GM19025 (cell line): ENCODE measurements around the gene PDK3.
A peak's percentile ranks its signal among the peaks of the same experiment; 100 is the strongest.

Experiments
- ATAC-seq: cut with Tn5 transposase; IDR thresholded peaks from one replicate; pipeline ENCODE4 v1.9.1; 2021; ENCODE audit warnings: mild to moderate bottlenecking, low read depth, moderate library complexity; ENCODE audit not compliant: unreplicated experiment

PDK3 gene

DNA sequence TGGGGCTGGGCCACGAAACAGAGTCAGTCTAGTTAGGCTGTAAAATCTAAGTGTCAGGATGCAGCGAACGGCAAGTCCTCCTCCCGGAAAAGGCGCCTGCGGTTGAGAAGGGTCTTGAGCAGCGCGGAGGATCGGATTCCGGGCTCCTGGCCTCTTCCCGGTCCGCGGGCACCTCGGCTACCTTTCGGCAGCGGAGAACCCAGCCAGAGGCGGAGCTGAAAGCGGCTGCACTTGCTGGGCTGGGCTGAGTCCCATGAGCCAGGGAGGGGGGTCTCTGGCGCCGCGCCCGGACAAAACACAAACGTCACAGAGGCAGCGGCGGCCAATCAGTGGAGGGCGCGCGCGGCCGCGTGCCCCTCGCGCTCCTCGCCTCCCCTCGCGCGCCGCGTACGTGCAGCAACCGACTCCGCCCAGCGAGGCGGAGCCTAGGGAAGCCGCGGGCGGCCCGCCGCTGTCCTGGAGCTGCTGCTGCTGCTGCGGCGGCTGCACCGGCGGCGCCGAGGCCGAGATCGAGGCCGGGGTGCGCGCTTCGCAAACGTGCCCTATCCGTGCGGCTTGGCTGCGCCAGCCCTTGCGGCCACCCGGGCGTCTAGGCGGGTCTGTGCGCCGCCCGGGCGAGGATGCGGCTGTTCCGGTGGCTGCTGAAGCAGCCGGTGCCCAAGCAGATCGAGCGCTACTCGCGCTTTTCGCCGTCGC is at the start of gene PDK3:
PDK3 (plus strand) TSS at position 451 of the 696 bp plus-strand sequence; CDS start at position 621, 170 bp downstream.
- peak; percentile 97 for ATAC-seq

DNA sequence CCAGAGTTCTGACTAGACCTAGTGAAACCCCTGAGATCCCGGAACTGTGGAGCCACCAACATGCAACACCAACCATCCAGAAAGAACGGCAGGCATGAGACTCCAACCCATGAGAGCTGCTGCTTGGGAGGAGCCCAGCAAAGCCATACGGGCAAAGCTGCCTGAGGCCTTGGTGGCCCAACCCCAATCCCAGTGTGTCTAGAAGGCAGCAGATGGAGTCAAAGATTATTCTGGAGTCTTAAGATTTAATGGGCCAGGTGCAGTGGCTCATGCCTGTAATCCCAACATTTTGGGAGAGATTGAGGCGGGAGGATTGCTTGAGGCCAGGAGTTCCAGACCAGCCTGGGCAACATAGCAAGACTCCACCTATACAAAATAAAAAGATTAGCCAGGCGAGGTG is 49.2 kb upstream of the PDK3 start:
- ATAC-seq = no peak

DNA sequence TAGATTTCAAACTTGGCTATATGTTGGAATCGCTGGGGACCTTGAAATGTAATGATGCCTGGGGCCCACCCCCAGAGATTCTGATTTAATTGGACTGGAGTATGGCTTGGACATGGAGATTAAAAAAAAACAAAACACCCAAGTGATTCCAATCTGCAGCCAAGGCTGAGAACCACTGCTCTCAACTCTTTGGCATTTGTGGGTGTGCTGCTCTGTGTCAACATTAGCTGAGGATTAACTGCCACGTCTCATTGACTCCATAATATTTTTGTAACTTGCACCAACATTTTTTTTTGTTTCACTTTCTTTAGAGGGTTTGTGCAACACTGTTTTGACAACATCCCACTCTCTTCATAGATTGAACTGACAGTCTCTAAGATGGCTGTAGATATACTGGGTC is 41.1 kb upstream of the PDK3 start:
- ATAC-seq = no peak

DNA sequence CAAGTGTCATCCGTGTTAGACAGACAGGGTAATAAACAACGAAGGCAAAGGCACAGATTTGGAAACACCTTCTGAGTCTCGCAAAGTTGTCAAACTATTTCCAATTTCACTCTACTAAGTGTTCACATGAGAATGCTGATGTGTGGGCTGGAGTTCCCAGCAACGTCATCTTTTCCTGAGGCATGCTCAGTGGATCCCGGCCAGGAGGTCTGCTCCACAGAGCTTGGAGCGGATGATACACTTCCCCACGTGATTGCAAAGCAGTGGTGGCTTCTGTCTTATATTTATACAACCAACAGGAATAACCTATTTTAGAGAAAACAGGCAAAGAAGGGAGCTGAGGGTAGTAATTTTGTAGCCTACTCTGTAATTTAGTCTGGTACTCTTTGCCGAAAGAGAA is 40.1 kb upstream of the PDK3 start:
- no peak for ATAC-seq

DNA sequence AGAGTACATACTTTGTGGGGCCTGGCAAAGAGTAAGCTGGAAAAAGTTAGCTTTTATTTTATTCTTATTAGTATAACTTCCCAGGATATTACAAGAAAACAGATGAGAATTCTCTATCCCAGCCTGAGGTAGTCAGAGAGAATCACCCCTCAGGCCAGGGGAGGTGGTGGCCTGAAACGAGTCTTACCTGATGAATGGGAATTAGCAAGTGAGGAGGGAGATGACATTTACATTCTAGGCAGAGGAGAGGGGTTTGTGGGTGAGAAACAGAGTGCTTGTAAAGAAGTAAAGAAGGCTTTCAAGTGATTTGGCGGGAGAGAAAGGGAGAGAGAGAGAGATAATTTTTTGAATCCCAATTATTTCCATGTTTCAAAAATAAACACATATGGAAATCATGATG is 39.3 kb upstream of the PDK3 start:
- ATAC-seq = no peak

DNA sequence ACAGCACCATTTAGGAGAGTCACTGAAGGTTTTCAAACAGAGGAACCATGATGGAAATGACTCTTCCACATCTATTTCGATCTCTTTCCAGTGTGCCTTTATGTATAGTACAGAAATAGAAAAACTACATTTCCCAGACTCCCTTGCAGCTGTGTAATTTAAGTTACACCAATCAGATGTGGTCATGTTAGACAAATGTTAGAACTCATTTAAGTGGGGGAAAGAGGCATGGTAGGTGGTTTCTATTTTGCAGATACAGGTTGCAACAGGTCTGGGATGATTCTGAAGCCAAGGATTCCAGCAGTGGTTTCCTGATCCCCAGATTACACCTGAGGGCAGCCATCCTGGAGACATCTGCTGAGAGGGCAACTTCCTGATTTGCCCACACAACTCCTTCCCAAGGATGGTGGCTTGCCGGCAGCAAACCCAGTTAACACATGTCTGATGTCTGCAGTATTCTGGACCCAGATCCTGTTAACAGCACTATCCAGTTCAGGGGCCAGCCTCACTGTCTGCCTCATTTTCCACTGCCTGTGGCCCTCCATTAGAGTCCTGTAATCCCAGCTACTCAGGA is 38.7 kb upstream of the PDK3 start:
- ATAC-seq = no peak

DNA sequence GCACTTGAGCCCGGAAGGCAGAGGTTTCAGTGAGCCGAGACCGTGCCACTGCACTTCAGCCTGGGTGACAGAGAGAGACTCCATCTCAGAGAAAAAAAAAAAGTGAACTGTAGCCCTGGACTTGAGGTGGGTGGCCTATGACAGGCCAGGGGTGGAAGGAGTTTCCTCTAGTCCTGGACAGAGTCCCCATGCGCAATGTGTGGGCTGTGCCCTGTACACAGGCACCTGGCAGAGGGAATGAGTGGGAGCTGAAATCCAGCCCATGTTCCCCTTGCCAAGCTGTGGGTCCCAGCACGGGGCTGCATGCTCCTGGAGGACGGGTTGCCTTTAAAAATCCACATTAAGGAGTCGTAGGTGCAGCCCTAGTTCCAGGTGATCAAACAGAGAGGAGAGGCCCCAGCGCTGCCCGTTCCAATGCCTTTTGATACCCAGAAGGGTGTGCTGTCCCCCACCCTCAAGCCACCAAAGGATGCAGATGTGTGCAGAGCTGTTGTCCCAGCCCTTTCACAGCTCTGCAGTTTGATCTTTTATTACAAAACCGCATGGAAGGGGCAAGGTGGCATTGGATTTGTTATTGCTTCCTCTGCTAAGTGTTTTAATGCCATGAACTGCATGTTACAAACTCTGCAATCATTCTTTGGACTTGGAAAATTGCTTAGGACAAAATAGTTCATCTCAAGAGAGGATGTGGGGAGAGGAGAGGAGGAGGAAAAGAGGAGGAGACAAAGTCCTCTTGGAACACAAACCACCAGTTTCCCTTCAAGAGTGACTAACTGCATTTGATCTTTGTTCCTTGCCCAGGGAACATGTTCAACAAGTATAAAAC is 38.0 kb upstream of the PDK3 start:
- ATAC-seq = no peak

DNA sequence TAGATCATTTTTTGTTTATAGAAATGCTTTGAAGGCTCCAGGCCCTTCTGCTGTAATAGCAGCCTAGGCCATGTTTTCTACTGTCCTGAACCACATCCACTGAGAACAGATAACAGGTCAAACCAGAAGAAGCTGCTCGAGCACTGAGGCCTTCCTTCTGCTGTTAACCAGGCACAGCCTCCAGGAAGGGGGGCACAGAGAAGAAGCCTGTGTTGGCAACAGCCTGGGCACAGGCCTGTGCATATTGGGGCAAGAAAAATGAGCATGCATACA is 37.4 kb upstream of the PDK3 start:
- no peak for ATAC-seq

DNA sequence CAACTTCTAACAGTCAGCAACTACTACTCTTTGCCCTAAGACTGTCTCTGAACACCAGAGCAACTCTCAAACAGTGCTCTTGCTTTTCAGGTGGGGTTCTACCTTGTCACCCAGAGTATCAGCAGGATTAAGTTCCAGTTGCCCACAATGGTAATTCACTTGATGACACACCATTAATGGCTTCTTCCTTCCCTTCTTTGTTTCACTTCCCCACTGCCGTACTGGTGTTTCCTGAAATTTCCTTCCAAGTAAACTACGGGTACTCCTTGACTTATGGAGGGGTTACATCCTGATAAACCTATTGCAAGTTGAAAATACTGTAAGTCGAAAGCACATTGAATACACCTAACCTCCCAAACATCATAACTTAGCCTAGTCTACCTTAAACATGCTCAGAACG is 36.6 kb upstream of the PDK3 start:
- ATAC-seq = no peak

DNA sequence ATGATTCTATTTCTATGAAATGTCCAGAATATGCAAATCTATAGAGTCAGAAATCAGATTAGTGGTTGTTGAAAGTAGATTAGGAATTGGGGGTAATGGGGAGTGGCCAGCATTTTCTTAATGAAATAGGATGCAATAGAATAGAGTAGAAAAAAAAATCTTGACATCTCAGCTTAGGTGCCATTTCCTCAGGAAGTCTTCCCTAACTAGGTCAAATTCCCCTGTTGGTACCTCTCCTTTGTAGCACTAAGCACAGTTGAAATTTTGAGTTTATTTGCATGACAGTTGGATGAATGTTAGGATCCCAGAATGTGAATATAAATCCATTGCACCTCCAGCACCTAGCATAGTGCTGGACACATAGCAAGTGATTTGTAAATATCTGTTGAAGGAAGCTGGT is 30.0 kb upstream of the PDK3 start:
- no peak for ATAC-seq

DNA sequence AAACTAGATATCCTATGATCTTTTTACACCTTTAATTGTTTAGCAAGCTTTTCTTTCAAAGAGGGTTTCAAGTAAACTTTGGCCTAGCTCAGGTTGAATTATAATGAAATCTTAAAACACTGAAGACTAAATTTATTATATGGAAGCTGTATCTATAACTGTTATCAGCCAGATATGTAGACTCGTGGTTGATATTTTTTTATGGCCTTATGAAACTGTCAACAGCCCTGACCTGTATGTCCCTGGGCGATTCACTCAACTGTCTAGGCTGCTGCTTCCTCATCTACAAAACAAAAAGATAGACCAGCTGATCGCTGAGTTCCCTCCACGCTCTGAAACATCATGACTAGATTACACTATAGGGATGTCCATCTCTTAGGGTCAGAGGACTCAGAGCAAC is 21.2 kb upstream of the PDK3 start:
- ATAC-seq = no peak

DNA sequence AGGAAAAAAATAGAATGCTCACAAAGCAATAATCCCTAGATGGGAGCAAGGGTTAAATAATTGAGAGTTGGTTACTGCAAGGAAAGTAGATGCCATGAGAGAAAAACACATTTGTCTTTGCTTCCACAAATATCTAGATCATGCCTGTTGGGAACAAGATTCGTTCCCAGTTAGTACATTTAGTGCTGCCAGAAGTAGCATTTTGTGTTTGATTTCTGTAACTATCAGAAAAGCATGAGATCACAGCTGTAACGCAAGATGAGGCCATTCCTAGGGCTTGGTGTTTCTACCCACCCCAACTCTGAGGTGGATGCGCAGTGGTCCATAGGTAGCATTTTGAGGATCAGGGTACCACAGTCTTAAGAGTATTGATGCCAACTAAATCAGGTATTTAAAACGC is 20.4 kb upstream of the PDK3 start:
- ATAC-seq = no peak

DNA sequence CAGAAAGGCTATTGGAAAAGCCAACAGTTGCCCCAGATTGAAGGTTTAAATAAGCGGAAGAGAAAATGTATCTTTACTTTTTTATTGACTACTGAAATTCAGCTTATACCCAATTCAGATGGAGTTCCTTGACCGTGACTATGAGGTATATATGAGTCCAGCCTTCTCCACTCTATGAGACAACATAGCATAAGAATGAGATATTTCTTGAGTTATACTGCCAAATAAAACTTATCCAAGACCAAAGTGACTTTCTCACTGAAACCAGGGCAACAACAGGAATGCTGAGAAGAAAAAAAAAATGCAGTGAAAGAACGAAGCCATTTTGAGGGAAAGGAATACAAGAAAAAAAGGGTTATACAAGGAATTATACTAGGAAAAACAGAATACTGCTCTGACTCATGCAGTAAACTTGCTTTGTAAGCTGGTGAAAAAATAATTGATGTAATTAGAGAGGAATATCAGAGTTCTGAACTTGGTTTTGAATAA is 16.3 kb upstream of the PDK3 start:
- no peak for ATAC-seq

DNA sequence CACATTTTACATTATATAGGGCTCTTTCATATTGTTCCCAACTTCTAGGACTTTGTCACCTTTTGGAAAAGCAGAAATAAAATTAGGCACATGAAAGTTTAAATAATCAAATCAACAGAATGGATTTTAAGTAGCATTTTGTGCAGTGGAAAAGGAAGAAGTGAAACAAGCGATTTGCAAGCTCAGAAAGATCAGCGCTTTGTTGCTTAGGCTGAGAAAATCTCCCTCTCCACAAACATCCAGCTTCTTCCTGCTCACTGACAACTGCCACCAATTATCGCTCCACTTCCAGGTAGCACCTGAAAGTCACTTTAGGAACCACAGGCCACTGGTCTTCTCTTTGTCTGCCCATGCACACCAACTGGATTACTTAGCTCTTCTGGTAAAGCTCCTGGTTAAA is 2.0 kb upstream of the PDK3 start:
- no peak for ATAC-seq

DNA sequence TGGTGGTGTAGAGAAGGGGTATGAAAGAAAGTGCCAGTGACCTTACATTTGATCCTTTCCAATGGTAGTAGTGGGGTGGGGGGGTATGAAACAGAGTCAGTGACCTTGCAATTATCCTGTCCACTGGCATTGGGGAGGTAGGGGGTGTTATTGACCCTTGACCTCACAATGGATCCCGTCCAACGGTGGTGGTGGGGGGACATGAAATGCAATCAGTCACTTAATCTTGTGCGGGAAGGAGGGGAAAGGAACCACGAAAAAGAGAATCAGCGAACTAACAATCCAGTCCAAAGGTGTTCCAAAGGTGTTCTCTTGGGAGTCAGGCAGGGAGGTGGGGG is 619 bp upstream of the PDK3 start:
- no peak for ATAC-seq

DNA sequence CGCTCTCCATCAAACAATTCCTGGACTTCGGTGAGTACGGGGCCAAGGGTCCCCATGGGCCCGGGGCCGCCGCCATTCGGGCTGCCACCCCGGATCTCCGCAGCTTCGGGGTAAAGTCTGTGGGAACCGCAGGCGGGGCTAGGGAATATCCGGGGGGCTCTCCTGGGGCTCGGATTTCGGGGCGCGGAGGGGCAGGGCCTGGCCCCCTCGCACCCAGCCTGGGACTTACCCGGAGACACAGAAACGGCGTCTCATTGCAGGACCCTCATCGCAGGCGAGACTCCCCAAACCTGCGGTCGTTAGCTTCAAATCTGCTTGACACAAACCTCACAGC is 413 bp downstream of the PDK3 start:
- peak; percentile 0 for ATAC-seq

DNA sequence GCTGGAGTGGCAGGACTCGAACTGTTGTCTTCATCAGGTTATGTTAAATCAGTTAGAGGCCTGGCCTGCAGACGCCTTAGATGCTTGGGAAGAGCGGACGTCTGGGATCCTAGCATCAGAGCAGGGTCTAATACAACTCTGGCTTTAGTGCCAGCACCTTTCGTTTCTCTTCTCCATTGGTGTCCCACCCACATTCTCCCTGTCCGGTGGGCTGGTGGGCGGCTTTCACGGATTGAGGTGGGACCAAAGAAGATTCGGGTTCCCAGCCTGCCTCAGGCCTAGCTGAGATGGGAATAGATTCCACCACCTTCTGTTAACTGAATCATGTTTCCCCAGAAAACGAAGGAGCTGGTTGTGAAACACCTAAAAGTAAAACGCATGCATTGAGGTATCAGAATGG is 939 bp downstream of the PDK3 start:
- ATAC-seq = no peak

DNA sequence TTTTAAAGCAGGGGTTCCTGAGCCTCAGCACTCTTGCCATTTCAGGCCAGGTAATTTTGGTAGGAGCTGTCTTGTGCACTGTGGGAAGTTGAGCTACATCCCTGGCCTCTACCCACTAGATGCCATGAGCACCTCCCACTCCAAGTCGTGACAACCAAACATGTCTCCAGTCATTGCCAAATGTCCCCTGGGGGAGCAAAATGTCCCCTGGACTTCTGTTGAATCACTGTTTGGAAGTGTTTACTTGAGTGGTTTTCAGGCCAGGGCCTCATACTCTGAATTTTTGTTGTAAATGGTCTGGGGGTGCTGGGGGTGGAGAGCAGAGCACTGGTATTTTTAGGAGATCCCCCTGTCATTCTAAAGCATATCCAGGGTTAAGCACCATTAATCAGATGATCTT is 3.2 kb downstream of the PDK3 start:
- no peak for ATAC-seq

DNA sequence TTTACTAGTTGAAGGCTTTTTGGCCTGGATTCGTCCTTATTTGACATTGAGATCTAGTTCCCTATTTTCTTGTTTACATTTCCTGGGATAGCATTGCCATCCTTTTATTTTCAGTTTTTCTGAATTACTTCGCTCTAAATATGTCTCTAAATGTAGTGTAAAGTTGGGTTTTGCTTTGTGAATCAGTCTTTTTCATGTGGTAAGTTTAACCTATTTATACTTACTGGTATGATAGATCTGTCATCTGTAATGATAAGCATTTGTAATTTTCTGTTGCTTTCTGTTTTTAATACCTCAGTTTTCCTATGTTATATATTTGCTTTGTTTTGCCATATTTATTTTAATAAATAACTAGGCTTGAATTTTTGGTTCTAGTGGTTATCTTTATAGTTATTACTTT is 6.7 kb downstream of the PDK3 start:
- ATAC-seq = no peak

DNA sequence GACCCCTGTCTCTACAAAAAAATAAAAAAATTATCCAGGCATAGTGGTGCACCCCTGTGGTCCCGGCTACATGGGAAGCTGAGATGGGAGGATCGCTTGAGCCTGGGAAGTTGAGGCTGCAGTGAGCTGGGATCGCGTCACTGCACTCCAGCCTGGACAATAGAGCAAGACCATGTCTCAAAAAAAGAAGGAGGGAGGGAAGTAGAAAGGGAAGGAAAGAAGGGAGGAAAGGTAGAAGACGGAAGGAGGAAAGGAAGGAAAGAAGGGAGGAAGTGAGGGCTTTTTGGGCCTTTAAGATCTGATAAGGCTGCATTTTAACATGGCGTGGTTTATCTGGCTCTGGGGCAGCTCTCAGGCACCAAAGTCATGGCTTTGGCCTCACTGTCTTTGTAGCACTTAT is 10.4 kb downstream of the PDK3 start:
- ATAC-seq = no peak

DNA sequence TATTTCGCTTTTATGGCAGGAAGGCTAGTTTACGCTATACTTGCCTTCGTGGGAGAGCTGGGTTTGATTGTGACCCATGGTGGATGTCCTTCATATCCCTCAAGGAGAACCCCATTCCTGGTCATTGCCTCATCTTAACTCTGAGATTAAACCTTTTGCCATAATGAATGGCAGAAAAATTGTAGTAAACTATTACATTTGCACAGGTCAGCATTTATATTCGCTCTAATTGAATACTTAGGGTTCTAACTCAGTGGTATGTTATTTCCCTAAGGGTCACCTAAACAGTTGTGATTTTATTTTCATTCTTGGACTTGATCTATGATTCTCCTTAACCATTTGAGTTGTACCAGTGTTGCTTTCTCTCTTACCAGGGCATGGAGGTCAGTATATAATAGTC is 13.4 kb downstream of the PDK3 start:
- no peak for ATAC-seq

DNA sequence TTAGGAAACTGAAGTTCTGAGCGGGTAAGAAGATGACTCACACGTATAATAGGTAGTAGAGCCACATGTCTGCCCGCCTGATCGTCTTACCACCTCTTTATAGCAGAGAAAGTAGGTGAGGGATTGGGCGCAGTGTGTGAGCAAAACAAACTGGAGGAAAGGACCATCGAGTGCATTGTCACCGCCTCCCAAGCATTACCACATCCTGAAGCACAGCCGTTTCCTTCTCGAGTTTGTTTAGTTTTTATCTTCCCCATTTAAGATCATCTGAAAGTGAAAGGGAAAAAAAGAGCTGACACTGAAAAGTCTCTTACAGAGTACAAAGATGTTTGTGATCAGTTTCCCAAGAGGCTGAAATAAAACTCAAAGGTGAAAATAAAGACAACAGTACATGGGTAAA is 14.8 kb downstream of the PDK3 start:
- peak; percentile 94 for ATAC-seq
